ENCODE data around the gene MEX3C. TPM values are rescaled to one million over a fixed set of nuclear protein-coding genes. Genes with fewer than 3 reads are reported as not detected.

Gene MEX3C
- total RNA-seq, 1 experiment from 2014 or later, result 86.9 TPM

GRCh38 chr18:51133580-51134160, 63.8 kb downstream of the MEX3C start:
- Mint-ChIP-seq H3K4me1 (ENCODE audit: low read depth, unreplicated experiment) (peaks cover 10% of the 10 kb centered on the region), H3K4me3 (ENCODE audit: low read depth, unreplicated experiment) (no peak overlapping the region), H3K27ac (ENCODE audit: unreplicated experiment) (no peak overlapping the region), H3K27me3 (ENCODE audit: unreplicated experiment) (no peaks in the 10 kb centered on the region), H3K9me3 (ENCODE audit: low read depth, unreplicated experiment) (no peaks in the 10 kb centered on the region), H3K36me3 (ENCODE audit: insufficient read depth, unreplicated experiment) (no peaks in the 10 kb centered on the region)
- CTCF ChIA-PET, result no interaction called here
- no peak for DNase-seq
- no peak for TF ChIP-seq CTCF (IDR thresholded peaks at IDR 0.05; ENCODE audit: unreplicated experiment)
- BruUV-seq (replicated peaks), result no TSS peak
- intact Hi-C loops (cut with micrococcal nuclease; ENCODE audit: unreplicated experiment), result loop anchor here (10.0 kb wide), 2 partner anchors 251 to 401 kb away; no protein-coding TSS in a partner anchor

DNA sequence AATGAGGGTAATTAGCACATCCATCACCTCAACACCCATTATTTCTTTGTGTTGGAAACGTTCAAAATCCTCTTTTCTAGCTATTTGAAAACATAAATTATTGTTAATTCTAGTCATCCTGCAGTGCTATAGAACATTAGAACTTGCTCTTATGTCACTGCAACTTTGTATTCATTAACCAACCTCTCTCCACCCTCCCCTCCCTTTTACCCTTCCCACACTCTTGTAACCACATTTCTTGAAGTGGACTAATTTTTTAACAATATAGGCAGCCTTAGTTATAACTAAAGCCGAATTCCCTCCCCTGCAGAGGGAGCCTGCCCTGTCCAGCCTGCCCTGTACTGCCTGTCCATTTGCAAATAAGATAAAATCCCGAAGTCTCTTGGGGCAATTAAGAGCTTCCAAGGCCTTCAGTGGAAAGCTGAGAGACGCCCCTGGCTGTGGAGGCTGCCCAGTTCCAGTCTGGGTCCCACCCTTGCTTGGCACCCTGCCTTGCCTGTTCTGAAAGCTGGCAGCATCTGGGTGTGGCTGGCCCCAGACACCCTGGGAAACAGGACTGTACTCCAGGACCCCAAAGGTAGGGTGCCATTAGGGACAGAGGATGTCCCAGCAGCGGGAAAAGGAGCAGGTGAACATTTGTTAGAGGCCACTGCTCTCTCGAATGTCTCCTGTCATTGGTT, 65.1 kb downstream of the MEX3C start:
- H3K27me3 Mint-ChIP-seq (ENCODE audit: unreplicated experiment), result no peaks in the 10 kb centered on the region
- BruUV-seq (replicated peaks), result no TSS peak
- peaks cover 10% of the 10 kb centered on the region for H3K4me1 Mint-ChIP-seq (ENCODE audit: low read depth, unreplicated experiment)
- no peak overlapping the region for H3K4me3 Mint-ChIP-seq (ENCODE audit: low read depth, unreplicated experiment)
- no peaks in the 10 kb centered on the region for H3K36me3 Mint-ChIP-seq (ENCODE audit: insufficient read depth, unreplicated experiment)
- H3K9me3 Mint-ChIP-seq (ENCODE audit: low read depth, unreplicated experiment), result no peaks in the 10 kb centered on the region
- intact Hi-C loops (cut with micrococcal nuclease; ENCODE audit: unreplicated experiment), result loop anchor here (10.0 kb wide), 2 partner anchors 252 to 402 kb away; no protein-coding TSS in a partner anchor
- DNase-seq, result no peak
- CTCF ChIA-PET, result no interaction called here
- no peak for TF ChIP-seq CTCF (IDR thresholded peaks at IDR 0.05; ENCODE audit: unreplicated experiment)
- H3K27ac Mint-ChIP-seq (ENCODE audit: unreplicated experiment), result no peak overlapping the region

DNA sequence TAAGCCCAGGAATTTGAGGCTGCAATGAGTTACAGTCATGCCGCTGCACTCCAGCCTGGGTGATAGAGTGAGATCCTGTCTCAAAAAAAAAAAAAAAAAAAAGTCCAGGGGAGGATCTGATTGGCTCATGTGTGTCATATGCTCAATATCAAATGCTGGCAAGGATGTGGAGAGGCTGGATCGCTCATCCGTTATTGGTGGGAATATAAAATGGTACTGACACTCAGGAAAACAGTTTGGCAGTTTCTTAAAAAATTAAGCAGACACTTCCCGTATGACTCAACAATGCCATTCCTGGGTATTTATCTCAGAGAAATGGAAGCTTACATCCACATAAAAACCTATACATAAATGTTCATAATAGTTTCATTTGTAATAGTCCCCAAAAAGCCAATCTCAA, 68.9 kb downstream of the MEX3C start:
- Mint-ChIP-seq H3K9me3 (ENCODE audit: low read depth, unreplicated experiment) (no peaks in the 10 kb centered on the region), H3K4me1 (ENCODE audit: low read depth, unreplicated experiment) (peaks cover 10% of the 10 kb centered on the region), H3K36me3 (ENCODE audit: insufficient read depth, unreplicated experiment) (no peaks in the 10 kb centered on the region)

DNA sequence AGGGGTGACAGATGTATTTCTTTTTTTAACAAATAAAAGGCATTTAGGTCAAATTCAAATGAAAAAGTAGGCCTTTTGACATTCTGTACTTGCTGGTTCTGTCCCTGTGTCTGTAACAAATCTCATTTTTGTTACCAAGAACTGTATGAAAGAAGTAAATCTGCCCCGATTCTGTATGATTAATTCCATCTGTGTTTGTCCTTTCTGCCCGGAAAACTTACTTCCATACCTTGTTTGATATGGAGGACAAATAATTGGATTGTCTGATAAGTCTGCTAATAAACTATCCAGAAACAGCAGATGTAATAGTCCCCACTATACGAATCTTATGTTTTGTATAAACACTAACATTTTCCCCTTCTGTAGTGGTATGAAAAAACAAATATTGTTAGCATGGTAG, 69.8 kb downstream of the MEX3C start:
- Mint-ChIP-seq H3K4me1 (ENCODE audit: low read depth, unreplicated experiment) (peaks cover 9% of the 10 kb centered on the region), H3K27me3 (ENCODE audit: unreplicated experiment) (no peaks in the 10 kb centered on the region), H3K36me3 (ENCODE audit: insufficient read depth, unreplicated experiment) (no peaks in the 10 kb centered on the region), H3K27ac (ENCODE audit: unreplicated experiment) (no peak overlapping the region), H3K9me3 (ENCODE audit: low read depth, unreplicated experiment) (no peaks in the 10 kb centered on the region), H3K4me3 (ENCODE audit: low read depth, unreplicated experiment) (no peak overlapping the region)
- CTCF ChIA-PET, result no interaction called here
- intact Hi-C loops (cut with micrococcal nuclease; ENCODE audit: unreplicated experiment), result no loop called here
- no peak for TF ChIP-seq CTCF (IDR thresholded peaks at IDR 0.05; ENCODE audit: unreplicated experiment)
- no TSS peak for BruUV-seq (replicated peaks)
- no peak for DNase-seq

More for the DNA sequence above, 68.9 kb downstream of the MEX3C start:
- H3K27ac Mint-ChIP-seq (ENCODE audit: unreplicated experiment), result no peak overlapping the region
- no peak for TF ChIP-seq CTCF (IDR thresholded peaks at IDR 0.05; ENCODE audit: unreplicated experiment)
- H3K27me3 Mint-ChIP-seq (ENCODE audit: unreplicated experiment), result no peaks in the 10 kb centered on the region
- H3K4me3 Mint-ChIP-seq (ENCODE audit: low read depth, unreplicated experiment), result no peak overlapping the region
- DNase-seq, result no peak
- BruUV-seq (replicated peaks), result no TSS peak
- intact Hi-C loops (cut with micrococcal nuclease; ENCODE audit: unreplicated experiment), result no loop called here
- CTCF ChIA-PET, result interaction anchor here (0.7 kb wide), 1 partner anchor 402 kb away, joined by 5 read pairs; no protein-coding TSS in a partner anchor

Data from Calu3 (cell line).